ENCODE results near the gene DLG5.

DLG5 gene

DNA sequence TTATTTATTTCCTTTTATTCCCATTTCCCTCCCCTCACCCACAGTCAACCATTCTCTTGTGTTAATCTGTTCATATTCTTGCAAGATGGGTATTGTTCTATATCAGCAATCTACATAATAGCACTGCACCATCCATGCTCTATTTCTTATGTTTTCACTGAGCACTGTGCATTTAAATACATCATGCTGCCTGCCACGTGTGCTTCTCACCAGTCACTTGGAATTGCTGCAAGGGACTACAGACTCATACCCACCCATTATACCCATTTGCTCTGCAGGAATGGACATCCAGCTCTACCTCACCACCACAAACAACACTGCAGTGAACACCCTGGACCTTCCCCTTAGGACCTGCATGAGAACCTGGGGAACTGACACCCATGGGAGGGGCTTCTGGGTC is 20.8 kb downstream of the DLG5 start:
- DNase-seq (ENCODE audit: low read depth, low spot score), result no peak
- Histone ChIP-seq H3K27me3 (ENCODE audit: insufficient read depth, insufficient read length) (no peaks in the 10 kb centered on the region), H3K4me3 (ENCODE audit: insufficient read length, low read depth) (no peak overlapping the region), H3K9ac (ENCODE audit: insufficient read length, low read depth) (no peak overlapping the region), H3K36me3 (ENCODE audit: insufficient read depth, insufficient read length, low read length) (peaks cover 26% of the 10 kb centered on the region), H3K9me3 (ENCODE audit: insufficient read depth, low read length) (no peaks in the 10 kb centered on the region), H3K4me1 (ENCODE audit: insufficient read depth, insufficient read length) (peaks cover 4% of the 10 kb centered on the region)
- no peak for TF ChIP-seq YY1 (IDR thresholded peaks at IDR 0.05; ENCODE audit: insufficient read depth, insufficient read length)
- TF ChIP-seq ZNF274 (IDR thresholded peaks at IDR 0.05; ENCODE audit: low read depth, low read length), result no peak
- TF ChIP-seq SUZ12 (IDR thresholded peaks at IDR 0.05; ENCODE audit: extremely low read depth, insufficient read depth, insufficient read length), result no peak

DNA sequence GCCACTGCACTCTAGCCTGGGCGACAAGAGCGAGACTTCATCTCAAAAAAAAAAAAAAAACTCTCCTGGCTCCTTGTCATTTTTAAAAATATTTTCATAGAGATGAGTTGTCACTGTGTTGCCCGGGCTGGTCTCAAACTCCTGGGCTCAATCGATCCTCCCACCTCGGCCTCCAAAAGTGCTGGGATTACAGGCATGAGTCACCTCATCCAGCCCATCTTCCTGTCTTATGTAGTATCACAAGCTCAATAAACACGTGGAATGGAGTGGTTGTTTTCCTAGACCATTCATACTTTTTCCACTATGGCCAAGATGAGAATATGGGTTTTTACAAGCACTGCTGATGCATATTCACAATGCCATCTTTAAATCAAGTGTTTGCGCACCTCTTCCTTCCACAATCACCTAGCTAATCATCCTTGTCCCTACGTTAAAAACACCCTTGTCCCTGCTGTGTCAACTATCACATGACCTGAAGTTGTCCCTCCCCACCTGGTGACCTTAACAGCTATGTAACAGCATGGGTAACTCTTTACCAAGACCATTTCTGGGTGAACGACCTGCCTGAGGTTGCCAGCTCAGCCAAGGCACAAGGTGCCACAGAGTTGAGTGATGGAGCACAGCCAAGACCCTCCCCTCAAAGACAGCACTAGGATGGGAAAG is 21.3 kb downstream of the DLG5 start:
- TF ChIP-seq YY1 (IDR thresholded peaks at IDR 0.05; ENCODE audit: insufficient read depth, insufficient read length) (no peak), ZNF274 (IDR thresholded peaks at IDR 0.05; ENCODE audit: low read depth, low read length) (no peak), SUZ12 (IDR thresholded peaks at IDR 0.05; ENCODE audit: extremely low read depth, insufficient read depth, insufficient read length) (no peak)
- Histone ChIP-seq H3K4me1 (ENCODE audit: insufficient read depth, insufficient read length) (peaks cover 3% of the 10 kb centered on the region), H3K9me3 (ENCODE audit: insufficient read depth, low read length) (no peaks in the 10 kb centered on the region), H3K9ac (ENCODE audit: insufficient read length, low read depth) (no peak overlapping the region), H3K36me3 (ENCODE audit: insufficient read depth, insufficient read length, low read length) (peaks cover 26% of the 10 kb centered on the region), H3K4me3 (ENCODE audit: insufficient read length, low read depth) (no peak overlapping the region), H3K27me3 (ENCODE audit: insufficient read depth, insufficient read length) (no peaks in the 10 kb centered on the region)
- no peak for DNase-seq (ENCODE audit: low read depth, low spot score)

DNA sequence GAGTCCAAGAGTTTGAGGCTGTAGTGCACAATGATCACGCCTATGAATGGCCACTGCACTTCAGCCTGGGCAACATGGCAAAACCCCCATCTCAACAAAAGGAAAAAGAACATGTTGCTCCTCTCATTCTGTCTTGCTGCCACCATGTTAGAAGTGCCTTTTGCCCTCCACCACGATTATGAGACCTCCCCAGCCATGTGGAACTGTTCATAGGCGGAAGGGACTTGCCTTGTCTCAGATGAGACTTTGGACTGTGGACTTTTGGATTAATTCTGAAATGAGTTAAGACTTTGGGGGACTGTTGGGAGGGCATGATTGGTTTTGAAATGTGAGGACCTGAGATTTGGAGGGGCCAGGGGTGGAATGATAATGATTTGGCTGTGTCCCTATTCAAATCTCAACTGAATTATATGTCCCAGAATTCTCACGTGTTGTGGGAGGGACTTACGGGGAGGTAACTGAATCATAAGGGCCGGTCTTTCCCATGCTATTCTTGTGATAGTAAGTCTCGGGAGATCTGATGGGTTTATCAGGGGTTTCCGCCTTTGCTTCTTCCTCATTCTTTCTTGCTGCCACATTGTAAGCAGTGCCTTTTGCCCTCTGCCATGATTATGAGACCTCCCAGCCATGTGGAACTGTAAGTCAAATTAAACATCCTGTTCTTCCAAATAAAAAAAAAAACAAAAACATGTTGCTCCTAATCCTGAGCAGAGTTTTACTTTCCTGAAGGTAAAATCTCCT is 22.3 kb downstream of the DLG5 start:
- Histone ChIP-seq H3K27me3 (ENCODE audit: insufficient read depth, insufficient read length) (no peaks in the 10 kb centered on the region), H3K4me1 (ENCODE audit: insufficient read depth, insufficient read length) (no peaks in the 10 kb centered on the region), H3K9ac (ENCODE audit: insufficient read length, low read depth) (no peak overlapping the region), H3K9me3 (ENCODE audit: insufficient read depth, low read length) (no peaks in the 10 kb centered on the region), H3K4me3 (ENCODE audit: insufficient read length, low read depth) (no peak overlapping the region), H3K36me3 (ENCODE audit: insufficient read depth, insufficient read length, low read length) (peaks cover 27% of the 10 kb centered on the region)
- TF ChIP-seq YY1 (IDR thresholded peaks at IDR 0.05; ENCODE audit: insufficient read depth, insufficient read length) (no peak), SUZ12 (IDR thresholded peaks at IDR 0.05; ENCODE audit: extremely low read depth, insufficient read depth, insufficient read length) (no peak), ZNF274 (IDR thresholded peaks at IDR 0.05; ENCODE audit: low read depth, low read length) (no peak)
- DNase-seq (ENCODE audit: low read depth, low spot score), result no peak

DNA sequence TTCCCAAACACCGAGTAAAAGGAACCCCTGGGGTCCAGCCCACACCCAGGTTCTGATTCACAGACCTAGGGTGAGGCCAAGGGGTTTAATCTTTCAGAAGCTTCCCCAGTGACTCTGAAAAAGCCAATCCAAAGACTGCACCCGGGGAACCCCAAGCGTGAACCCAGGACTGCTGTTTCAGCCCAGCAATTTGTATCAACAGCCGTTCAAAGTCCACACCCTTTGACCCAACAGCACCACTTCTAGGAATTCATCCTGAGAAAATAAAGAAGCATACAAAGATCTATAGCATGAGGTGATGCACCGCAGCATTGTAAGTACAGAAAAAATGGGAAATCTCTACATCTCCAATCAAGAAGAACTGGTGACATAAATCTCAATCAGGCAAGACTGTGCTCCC is 24.4 kb downstream of the DLG5 start:
- Histone ChIP-seq H3K4me1 (ENCODE audit: insufficient read depth, insufficient read length) (no peaks in the 10 kb centered on the region), H3K36me3 (ENCODE audit: insufficient read depth, insufficient read length, low read length) (peaks cover 26% of the 10 kb centered on the region), H3K9ac (ENCODE audit: insufficient read length, low read depth) (no peak overlapping the region), H3K9me3 (ENCODE audit: insufficient read depth, low read length) (no peaks in the 10 kb centered on the region), H3K4me3 (ENCODE audit: insufficient read length, low read depth) (no peak overlapping the region), H3K27me3 (ENCODE audit: insufficient read depth, insufficient read length) (no peaks in the 10 kb centered on the region)
- TF ChIP-seq ZNF274 (IDR thresholded peaks at IDR 0.05; ENCODE audit: low read depth, low read length) (no peak), SUZ12 (IDR thresholded peaks at IDR 0.05; ENCODE audit: extremely low read depth, insufficient read depth, insufficient read length) (no peak), YY1 (IDR thresholded peaks at IDR 0.05; ENCODE audit: insufficient read depth, insufficient read length) (no peak)
- DNase-seq (ENCODE audit: low read depth, low spot score), result no peak

DNA sequence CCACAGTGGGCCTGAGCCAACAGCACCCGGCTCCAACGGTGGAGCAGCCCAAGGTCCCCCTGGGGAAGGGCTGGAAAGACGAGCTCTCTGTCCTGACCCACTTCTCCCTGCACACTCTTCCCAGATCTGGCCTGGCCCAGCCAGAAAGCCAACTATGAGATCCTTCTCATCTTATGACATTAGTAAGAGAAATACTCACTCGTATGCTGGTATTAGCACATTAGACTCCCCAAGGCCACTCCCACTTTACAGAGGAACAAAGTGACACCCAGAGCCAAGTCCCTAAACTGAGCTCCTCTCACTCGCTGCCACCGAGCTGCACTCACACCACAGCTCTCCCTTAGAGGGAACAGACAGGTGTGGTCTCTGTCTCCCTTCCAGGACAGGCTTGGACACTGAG is 24.8 kb downstream of the DLG5 start:
- H3K27me3 ChIP-seq (ENCODE audit: insufficient read depth, insufficient read length), result no peaks in the 10 kb centered on the region
- no peak overlapping the region for H3K9ac ChIP-seq (ENCODE audit: insufficient read length, low read depth)
- H3K9me3 ChIP-seq (ENCODE audit: insufficient read depth, low read length), result no peaks in the 10 kb centered on the region
- H3K36me3 ChIP-seq (ENCODE audit: insufficient read depth, insufficient read length, low read length), result peaks cover 22% of the 10 kb centered on the region
- no peak for DNase-seq (ENCODE audit: low read depth, low spot score)
- no peak for TF ChIP-seq SUZ12 (IDR thresholded peaks at IDR 0.05; ENCODE audit: extremely low read depth, insufficient read depth, insufficient read length)
- no peak for TF ChIP-seq ZNF274 (IDR thresholded peaks at IDR 0.05; ENCODE audit: low read depth, low read length)
- H3K4me1 ChIP-seq (ENCODE audit: insufficient read depth, insufficient read length), result no peaks in the 10 kb centered on the region
- no peak overlapping the region for H3K4me3 ChIP-seq (ENCODE audit: insufficient read length, low read depth)

DNA sequence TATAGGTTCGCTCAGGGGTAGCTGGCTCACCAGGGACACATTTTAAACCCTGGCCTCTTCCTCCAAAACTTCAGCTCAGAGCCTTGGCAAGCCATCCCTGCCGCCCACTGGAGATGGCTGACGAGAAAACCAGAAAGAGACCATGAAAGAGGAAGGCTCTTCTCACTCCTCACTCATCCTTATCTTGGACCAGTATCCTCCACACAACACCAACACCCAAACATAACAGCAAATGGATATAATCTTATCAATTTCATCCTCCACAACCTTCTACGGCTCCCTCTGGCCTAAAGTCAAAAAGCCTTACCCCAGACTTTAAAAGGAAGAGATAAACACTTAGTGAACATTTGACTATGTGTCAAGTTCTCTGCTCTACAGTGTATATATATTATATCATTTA is 26.9 kb downstream of the DLG5 start:
- Histone ChIP-seq H3K9me3 (ENCODE audit: insufficient read depth, low read length) (no peaks in the 10 kb centered on the region), H3K4me1 (ENCODE audit: insufficient read depth, insufficient read length) (no peaks in the 10 kb centered on the region), H3K4me3 (ENCODE audit: insufficient read length, low read depth) (no peak overlapping the region), H3K9ac (ENCODE audit: insufficient read length, low read depth) (no peak overlapping the region), H3K27me3 (ENCODE audit: insufficient read depth, insufficient read length) (no peaks in the 10 kb centered on the region), H3K36me3 (ENCODE audit: insufficient read depth, insufficient read length, low read length) (peaks cover 14% of the 10 kb centered on the region)
- DNase-seq (ENCODE audit: low read depth, low spot score), result no peak
- TF ChIP-seq YY1 (IDR thresholded peaks at IDR 0.05; ENCODE audit: insufficient read depth, insufficient read length) (no peak), ZNF274 (IDR thresholded peaks at IDR 0.05; ENCODE audit: low read depth, low read length) (no peak), SUZ12 (IDR thresholded peaks at IDR 0.05; ENCODE audit: extremely low read depth, insufficient read depth, insufficient read length) (no peak)

DNA sequence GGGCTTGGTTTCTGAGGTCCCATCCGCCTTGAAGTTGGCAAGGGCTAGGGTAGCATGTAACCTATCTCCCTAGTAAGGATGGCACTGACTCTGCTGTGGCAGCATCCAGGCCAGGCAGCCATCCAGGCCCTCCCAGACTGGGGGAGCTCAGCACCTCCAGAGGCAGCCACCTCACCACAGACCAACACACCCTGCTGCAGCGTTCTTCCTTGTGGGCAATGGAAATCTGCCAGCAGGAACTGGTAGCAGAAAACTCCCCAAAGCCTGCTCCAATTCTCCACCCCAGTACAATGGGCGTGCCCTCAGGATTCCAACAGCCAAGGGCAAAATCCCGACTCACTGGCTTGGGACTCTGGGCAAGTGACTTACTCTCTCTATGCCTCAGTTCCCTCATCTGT is 27.5 kb downstream of the DLG5 start:
- H3K4me3 ChIP-seq (ENCODE audit: insufficient read length, low read depth), result no peak overlapping the region
- no peaks in the 10 kb centered on the region for H3K27me3 ChIP-seq (ENCODE audit: insufficient read depth, insufficient read length)
- H3K36me3 ChIP-seq (ENCODE audit: insufficient read depth, insufficient read length, low read length), result peaks cover 14% of the 10 kb centered on the region
- no peak for DNase-seq (ENCODE audit: low read depth, low spot score)
- H3K9ac ChIP-seq (ENCODE audit: insufficient read length, low read depth), result peak overlapping the region; percentile 42
- no peaks in the 10 kb centered on the region for H3K9me3 ChIP-seq (ENCODE audit: insufficient read depth, low read length)
- TF ChIP-seq SUZ12 (IDR thresholded peaks at IDR 0.05; ENCODE audit: extremely low read depth, insufficient read depth, insufficient read length) (no peak), ZNF274 (IDR thresholded peaks at IDR 0.05; ENCODE audit: low read depth, low read length) (no peak), YY1 (IDR thresholded peaks at IDR 0.05; ENCODE audit: insufficient read depth, insufficient read length) (no peak)
- H3K4me1 ChIP-seq (ENCODE audit: insufficient read depth, insufficient read length), result no peaks in the 10 kb centered on the region
